HG02981 (cell line): ENCODE results near the gene CCNG2.

Experiments
- ATAC-seq: cut with Tn5 transposase; IDR thresholded peaks from one replicate; pipeline ENCODE4 v1.9.1; 2021; ENCODE audit warnings: mild to moderate bottlenecking, moderate library complexity; ENCODE audit not compliant: unreplicated experiment

CCNG2 gene

GRCh38 chr4:77146186-77147078 is 10.6 kb upstream of the CCNG2 start:
- ATAC-seq = no peak

- ATAC-seq = no peak
Observed at GRCh38 chr4:77147079-77147782, 9.8 kb upstream of the CCNG2 start.

- ATAC-seq = no peak
Observed at GRCh38 chr4:77148078-77148477, 8.9 kb upstream of the CCNG2 start.

- ATAC-seq = no peak
Observed at GRCh38 chr4:77149789-77150188, 7.2 kb upstream of the CCNG2 start.

- no peak for ATAC-seq
Observed at GRCh38 chr4:77151241-77151640, 5.8 kb upstream of the CCNG2 start.

GRCh38 chr4:77152421-77152820 is 4.6 kb upstream of the CCNG2 start:
- no peak for ATAC-seq

GRCh38 chr4:77153006-77153405 is 4.0 kb upstream of the CCNG2 start:
- no peak for ATAC-seq

- no peak for ATAC-seq
Observed at GRCh38 chr4:77154065-77154464, 2.9 kb upstream of the CCNG2 start.

- ATAC-seq = no peak
Observed at GRCh38 chr4:77154761-77155499, 2.1 kb upstream of the CCNG2 start.

- ATAC-seq = no peak
Observed at GRCh38 chr4:77155631-77156452, 1.2 kb upstream of the CCNG2 start.

GRCh38 chr4:77156533-77156911 is 485 bp upstream of the CCNG2 start:
- peak; percentile 89 for ATAC-seq

GRCh38 chr4:77157859-77158486 is 966 bp downstream of the CCNG2 start:
- peak; percentile 54 for ATAC-seq

GRCh38 chr4:77158487-77158861 is 1.5 kb downstream of the CCNG2 start:
- ATAC-seq = no peak

GRCh38 chr4:77159806-77160205 is 2.8 kb downstream of the CCNG2 start:
- no peak for ATAC-seq

- no peak for ATAC-seq
Observed at GRCh38 chr4:77163641-77164040, 6.6 kb downstream of the CCNG2 start.

GRCh38 chr4:77167173-77167572 is 10.2 kb downstream of the CCNG2 start:
- no peak for ATAC-seq

GRCh38 chr4:77167866-77168265 is 10.9 kb downstream of the CCNG2 start:
- ATAC-seq = no peak

GRCh38 chr4:77169481-77169880 is 12.5 kb downstream of the CCNG2 start:
- ATAC-seq = no peak

- no peak for ATAC-seq
Observed at GRCh38 chr4:77170926-77171325, 13.9 kb downstream of the CCNG2 start.

GRCh38 chr4:77172336-77172735 is 15.3 kb downstream of the CCNG2 start:
- ATAC-seq = no peak
